GM18867 (cell line): ENCODE measurements around the gene POLDIP2.

ENCODE experiments used
- ATAC-seq: cut with Tn5 transposase; IDR thresholded peaks from one replicate; pipeline ENCODE4 v1.9.1; 2021; ENCODE audit warnings: mild to moderate bottlenecking, moderate library complexity; ENCODE audit not compliant: unreplicated experiment

The POLDIP2 gene

DNA sequence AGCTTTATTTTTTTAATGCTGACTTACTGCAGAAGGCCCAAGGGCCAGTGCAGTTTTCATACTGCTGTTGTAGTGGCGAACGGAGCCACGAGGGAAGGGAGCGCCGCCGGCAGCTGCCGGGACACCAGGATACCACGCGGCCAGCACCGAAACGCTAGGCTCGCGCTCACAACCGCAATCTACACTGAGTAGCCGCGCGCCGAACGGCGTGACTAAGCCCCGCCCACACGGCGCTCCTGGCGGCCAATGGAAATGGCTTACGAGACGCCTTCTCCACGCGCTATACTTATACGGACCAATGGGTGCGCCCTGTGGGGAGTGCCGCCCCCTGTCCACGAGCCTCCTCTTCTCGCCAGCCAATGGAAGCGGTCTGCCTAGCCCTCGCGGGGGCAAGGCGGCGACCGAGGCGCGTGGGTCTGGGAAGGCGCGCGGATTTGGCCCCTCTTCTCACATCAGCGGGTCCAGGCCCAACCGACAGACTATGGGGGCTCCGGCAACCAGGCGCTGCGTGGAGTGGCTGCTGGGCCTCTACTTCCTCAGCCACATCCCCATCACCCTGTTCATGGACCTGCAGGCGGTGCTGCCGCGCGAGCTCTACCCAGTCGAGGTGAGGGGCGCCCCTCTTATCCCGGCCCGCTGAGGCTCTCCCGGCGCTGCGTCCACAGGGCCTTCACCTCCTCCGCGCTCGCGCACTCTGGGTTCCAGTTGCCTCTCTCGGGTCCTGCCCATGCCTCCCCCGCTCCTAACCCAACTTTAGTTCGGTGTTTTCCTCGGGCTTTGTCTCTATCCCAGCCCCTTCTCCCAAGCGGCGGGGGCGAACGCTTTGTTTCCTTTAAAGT lies 38.3 kb downstream of the POLDIP2 start, which contains the start of gene TMEM97:
Gene TMEM97, plus strand, starts transcription at position 442 of the 839 bp plus-strand sequence. Its CDS starts 40 bp downstream, at position 482.
- peak; percentile 94 for ATAC-seq

DNA sequence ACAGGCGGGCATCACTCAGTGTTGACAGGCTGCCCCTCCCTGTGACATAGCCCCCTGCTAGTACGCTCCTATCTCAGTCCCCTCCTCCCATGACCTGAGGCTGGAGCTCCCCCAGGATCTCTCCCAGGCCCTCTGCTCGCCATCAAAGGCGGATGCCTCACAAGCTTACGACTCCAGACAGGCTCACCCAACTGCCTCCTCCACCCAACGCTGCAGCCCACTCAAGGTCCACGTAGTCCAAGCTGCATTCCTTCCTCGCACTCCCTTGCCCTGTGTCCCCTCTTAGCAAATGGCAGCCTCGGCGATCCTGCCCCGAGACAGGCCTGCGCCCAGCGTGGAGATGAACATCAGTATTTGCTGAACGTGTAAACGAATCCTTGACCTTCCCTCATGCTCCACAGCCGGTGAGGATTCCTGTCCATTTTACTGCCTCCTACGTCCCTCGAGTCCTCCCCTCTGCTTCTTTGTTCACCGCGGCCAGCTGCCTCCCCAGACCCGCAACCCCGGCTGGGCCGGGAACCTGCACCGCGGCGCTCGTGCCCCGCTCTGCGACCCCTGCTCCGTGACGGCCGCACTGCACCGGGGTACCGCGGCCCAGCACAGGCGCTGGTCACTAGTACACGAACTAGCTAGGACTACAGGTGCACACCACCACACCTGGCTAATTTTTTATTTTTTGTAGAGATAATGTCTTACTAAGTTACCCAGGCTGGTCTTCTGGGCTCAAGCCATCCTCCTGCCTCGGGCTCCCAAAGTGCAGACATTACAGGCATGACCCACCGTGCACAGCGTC lies 39.2 kb downstream of the POLDIP2 start:
- ATAC-seq: peak; percentile 3

DNA sequence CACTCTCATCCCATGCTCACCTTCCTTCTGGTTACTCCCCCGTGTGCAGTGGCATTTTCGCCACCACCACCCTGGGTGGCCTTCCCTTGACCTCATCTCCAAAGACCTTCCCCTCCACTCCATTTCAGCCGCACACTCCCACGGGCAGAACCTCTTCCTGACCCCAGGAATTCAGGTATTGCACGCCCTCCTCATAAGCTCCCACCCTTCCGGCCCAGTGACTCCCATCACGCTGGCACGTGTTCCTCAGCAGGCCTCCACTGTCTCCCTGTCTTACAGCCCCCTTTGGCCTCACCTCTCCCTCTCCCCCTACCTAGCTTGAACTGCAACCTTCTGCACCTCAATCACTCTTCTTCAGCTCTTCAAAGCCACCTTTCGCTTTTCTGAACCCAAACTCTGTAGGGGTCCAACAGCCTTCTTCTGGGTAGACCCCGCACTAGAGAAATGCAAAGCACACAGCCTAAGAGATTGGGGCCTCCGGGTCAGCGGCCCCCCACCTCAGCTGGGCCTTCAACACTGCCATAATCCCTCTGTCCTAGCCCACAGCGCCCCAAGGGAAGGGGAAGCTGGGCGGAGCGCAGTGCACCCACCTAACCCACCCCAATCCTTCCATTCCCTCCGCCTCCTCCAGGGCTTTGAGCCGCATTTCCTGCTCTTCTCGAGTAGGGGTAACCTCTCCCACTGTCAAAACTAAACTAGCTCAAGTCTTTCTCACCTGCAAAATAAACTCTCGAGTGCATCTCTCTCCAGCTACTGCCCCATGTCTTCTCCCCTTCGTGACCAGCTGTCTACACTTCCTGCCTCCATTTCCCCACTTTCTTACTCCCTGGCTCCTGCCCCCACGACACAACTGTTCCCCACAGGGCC lies 40.0 kb downstream of the POLDIP2 start:
- no peak for ATAC-seq

DNA sequence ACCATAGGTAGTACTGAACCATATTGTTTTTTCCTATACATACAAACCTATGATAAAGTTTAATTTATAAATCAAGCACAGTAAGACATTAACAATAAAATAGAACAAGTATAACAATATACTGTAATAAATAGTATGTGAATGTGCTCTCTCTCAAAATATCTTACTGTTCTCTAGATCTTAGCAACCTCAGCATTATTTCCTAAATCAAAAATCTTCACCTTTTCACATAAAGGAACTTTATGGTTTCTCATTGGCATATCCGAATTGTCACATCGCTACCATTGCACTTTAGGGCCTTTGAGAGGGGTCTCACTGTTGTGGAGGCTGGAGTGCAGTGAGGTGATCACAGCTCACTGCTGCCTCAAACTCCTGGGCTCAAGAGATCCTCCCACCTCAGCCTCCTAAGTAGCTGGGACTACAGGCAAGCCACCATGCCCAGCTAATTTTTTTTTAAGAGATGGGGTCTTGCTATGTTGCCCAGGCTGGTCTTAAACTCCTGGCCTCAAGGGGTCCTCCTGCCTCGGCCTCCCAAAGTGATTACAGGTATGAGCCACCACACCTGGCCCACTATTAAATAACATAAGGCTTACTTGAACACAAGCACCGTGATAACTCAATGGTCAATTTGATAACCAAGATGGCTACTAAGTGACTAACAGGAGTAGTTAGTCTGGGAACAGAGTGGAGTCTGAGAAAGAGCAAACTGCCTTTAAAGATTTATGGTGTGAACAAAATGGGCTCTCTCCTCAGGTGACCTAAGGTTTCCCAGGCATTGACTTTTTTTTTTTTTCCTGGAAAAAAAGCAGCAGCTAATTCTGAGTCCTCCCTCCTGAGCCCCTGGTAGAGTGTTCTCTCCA lies 41.3 kb downstream of the POLDIP2 start:
- no peak for ATAC-seq

DNA sequence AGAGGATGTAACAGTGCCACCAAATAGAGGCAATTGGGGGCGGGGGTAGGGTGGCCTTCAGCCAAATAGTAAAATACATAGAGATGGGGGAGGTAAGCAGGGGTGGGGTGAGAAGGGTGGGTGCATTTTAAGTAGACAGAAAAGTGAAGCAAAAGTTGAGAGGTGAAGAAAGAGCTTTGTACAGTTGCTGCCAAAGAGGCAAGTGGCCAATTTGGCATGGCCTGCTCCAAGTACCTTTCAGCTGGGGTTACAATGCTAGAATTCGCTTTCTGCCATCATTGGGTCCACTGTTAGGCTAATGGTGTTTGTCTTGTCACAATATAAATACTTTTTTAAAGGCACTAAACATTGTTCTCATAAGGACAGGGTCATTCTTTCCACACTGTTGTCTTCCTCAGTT lies 43.5 kb downstream of the POLDIP2 start:
- no peak for ATAC-seq

DNA sequence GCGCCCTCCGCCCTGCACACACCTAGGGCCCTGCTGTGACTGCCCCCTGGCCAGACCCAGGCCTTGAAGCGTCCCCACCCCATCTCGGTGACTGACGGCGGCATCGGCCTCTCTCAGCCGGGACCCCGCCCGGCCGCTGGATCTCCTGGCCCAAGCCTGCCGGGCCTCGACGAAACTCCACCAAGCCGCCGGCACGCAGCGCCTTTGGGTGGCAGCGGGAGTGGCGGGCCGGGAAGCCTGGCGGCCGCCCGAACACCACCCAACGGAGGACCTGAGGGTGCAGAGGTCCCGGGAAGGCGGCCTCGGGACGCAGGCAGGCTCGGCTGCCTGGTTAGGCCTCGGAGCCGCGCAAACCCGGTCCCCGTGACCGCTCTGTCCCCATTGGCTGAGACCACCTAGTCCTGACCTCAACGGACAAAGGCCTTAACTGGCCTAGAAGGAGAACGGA lies 50.3 kb downstream of the POLDIP2 start:
- no peak for ATAC-seq

DNA sequence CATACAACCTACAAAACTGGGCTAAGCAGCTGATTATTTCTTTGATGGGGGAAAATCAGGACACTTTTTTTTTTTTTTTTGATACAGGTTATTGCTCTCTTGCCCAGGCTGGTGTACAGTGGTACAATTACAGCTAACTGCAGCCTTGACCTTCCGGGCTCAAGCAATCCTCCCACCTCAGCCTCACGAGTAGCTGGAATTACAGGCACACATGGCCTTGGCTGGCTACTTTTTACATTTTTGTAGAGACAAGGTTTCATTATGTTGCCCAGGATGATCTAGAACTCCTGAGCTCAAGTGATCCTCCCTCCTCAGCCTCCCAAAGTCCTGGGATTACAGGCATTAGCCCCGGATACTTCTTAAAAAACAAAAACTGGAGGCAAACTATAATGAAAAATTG lies 58.9 kb downstream of the POLDIP2 start:
- no peak for ATAC-seq
